ENCODE results near the gene SLC7A14.

DNA sequence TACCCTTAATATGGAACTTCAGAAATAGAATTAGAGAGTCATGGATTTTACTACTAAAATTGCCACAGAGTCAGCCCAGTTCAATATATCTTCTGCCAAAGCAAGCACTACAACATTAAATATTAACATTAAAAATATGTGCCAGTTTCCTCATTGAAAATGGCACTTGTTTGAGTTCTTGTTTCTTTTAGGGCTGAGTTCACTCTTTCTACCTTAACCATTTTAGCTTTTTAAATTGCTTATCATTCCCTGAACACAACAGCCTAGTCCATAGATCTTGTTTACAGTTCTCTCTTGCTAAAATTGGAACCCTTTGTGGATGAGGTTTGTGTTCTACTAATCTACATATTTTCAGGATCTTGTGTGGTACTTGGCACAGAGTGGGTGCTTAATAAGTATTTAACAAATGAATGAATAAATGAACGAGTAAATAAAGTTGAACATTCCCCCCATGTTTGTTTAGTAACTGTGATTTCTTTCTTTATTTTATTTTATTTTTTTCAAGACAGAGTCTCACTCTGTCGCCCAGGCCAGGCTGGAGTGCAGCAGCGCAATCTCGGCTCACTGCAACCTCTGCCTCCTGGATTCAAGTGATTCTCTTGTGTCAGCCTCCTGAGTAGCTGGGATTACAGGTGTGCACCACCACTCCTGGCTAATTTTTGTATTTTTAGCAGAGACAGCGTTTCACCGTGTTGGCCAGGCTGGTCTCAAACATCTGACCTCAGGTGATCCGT is 46.0 kb upstream of the SLC7A14 start:
- TF ChIP-seq, protein P1, sequence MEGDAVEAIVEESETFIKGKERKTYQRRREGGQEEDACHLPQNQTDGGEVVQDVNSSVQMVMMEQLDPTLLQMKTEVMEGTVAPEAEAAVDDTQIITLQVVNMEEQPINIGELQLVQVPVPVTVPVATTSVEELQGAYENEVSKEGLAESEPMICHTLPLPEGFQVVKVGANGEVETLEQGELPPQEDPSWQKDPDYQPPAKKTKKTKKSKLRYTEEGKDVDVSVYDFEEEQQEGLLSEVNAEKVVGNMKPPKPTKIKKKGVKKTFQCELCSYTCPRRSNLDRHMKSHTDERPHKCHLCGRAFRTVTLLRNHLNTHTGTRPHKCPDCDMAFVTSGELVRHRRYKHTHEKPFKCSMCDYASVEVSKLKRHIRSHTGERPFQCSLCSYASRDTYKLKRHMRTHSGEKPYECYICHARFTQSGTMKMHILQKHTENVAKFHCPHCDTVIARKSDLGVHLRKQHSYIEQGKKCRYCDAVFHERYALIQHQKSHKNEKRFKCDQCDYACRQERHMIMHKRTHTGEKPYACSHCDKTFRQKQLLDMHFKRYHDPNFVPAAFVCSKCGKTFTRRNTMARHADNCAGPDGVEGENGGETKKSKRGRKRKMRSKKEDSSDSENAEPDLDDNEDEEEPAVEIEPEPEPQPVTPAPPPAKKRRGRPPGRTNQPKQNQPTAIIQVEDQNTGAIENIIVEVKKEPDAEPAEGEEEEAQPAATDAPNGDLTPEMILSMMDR (conservative IDR thresholded peaks at IDR 0.05; ENCODE audit: low read length) = no peak
- TF ChIP-seq EZH2phosphoT487 (IDR thresholded peaks at IDR 0.05; ENCODE audit: borderline replicate concordance) = no peak
